Cerebellar nuclear complex (tissue), 1 donor: Measurements from ENCODE around the gene NTRK2.

Experiments
- DNase-seq, 2 experiments: peaks; one replicate each; lab custom pipeline; 2025; lab: John Stamatoyannopoulos, UW

The NTRK2 gene

DNA sequence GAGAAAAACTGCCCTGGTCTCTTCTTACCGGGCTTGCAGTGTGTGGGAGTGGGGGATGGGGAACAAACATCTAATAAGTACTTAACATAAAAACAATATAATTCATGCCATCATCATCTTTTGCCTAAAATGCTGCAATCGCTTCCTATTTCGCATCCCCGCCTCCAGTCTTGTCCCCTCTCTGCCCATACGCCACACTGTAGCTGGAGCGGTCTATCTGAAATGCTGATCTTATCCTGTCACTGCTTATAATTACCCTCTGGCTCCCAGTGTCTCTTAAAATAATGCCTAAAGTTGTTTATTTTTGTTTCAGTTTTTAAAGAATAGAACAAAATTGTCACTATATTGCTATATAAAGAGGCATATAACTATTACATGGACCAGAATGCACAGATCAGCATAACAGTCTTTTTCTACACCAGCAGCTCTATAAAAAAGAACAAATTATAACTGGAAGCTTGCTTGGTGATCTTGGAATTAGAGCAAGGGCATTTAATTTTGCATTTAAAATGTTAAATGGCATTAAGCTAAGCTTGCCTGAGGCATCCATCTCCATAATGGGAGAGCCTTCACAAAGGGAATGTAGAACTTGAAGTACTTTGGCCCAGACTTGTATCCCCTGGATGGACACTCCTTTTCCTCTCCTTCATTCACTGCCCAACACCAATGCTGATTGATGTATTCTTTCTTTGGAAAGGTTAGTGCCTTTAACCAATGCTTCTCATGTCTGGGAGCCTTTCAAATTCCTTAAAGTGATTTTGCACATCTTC is 12.2 kb downstream of the NTRK2 start:
- no peak for DNase-seq

DNA sequence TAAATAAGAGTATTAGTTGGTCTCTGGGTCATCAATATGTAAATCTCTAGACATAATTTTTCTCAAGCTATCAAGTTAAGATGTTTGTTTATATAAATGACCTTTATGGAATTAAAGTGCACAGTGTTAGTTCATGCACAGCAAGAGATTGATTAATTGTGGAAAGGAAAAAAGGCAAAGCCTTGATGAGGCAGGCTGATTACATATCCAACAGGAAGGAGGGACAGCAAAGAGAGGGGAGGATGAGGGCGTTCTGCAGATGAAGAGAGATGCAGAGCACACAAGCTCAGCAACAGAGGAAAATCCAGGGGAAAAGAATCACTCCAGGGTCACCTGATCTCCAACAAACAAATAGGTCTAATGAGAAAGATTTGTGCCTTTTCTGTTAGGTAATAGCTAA is 16.5 kb downstream of the NTRK2 start:
- DNase-seq = no peak

DNA sequence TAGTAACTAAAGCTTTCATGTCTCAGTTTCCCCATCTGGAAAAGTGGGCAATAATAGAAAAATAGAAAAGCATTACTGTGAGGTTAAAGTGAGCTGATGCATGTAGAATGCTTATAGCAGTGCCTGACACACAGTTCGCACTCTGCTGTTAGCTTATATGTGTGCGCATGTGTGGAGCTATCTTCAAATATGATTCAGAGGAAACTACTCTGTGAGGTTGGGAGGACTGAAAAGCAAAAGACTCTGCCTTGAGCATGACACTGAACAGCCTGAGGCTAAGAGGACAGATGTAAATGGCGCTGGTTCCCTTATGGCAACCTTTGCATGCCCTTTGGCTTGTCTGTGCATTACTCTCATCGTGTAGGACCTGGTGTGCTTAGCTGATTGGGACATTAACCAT is 19.4 kb downstream of the NTRK2 start:
- no peak for DNase-seq

DNA sequence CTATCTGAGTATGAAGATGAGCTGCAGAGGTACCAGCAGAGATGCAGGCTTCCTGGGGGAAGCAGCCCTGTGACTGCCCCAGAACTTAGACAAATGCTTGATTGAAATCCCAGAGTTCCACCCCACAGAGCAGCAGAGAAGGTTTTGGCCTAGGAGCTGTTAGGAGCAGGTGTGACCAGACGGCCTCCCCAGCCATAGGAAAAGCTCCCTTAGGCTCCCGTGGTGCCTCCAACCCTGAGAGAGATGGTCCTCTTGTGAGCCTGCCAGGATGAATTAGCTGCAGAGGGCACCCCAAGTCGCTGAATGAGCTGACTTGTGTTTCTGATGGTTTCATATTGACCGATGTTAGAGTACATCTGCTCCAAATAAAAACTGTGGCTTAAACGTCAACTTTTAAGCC is 22.1 kb downstream of the NTRK2 start:
- DNase-seq = peak; percentile 21 to 26

DNA sequence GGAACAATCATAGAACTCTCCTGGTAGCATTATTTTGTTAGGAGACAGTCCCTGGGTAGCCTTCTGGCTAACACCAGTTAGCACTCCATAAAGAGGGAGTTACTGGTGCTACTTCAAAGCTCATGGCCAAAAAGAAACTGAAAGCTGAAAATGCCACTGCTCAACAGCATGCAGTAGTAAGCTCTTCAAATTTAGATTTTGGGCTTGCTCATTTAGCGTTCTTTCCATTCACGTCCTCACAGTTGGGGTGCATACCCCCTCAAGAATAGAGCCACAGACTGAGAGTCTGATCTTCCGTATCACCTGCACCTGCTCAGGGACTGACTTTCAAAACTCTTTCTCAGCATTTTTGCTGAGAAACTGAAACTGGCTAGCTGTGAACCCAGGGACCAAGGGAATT is 24.7 kb downstream of the NTRK2 start:
- DNase-seq = no peak

DNA sequence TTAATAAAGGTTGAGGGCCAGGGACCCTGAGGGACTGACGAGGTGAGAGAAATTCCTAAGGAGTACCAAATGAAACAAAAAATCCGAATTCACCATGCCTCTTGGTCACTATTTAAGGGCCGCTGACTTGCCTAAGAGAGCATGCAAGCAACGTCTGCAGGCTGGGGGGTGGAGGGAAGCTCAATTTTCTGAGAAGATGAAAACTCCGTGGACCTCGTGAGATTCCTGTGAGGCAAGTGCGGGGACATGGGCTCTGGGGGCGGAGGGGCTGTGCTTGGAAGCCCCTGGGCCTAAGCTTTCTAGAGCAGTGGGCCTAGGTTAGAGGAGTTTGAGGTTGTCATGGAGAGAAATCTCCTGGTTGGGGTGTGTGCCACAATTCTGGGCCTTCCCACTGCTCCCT is 27.5 kb downstream of the NTRK2 start:
- no peak for DNase-seq

DNA sequence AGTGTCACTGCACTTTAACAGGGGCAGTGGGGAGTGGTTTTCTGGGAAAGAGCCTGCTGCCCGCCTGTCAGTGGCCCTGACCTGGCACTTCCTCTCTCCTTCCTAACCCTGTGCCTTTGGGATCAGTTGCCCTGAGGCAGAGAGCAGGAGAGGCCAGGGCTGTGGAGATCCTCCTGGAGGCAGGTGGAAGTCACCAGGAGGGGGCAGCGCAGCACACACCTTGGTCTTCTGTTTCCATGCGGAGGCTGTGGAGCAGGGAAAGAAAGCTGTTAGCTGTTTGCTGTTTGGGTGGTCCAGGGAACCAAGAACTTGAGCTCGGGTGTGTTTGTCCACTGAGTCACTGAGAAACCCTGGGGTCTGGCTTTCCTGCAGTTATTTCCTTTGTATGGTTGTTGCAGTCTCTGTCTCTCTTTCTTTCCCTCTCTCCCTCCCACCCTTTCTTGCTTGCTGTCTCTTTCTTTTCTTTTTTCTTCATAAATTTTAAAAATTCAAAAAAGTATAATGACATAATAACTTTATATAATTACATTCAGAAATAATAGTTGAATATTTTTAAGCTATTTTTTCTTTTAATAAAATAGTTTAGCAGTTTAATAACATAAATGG is 28.1 kb downstream of the NTRK2 start:
- peak in 1 of 2 experiments; percentile 25 for DNase-seq

DNA sequence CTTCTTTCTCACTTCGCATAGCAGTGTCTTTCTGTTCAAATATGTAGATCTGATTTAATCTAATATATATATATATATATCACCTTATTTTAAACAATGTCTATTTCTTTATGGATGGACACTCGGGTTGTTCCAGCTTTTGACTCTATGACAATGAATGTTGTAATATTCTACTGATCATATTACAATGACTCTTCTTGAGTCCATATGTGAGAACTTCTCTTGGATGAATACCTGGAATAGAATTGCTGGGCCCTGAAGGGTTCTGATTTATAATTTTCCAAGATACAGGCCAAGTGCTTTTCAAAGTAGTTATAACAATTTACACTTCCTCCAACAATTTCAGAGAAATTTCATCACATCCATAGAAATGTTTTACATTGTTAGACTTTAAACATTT is 28.8 kb downstream of the NTRK2 start:
- DNase-seq = no peak

DNA sequence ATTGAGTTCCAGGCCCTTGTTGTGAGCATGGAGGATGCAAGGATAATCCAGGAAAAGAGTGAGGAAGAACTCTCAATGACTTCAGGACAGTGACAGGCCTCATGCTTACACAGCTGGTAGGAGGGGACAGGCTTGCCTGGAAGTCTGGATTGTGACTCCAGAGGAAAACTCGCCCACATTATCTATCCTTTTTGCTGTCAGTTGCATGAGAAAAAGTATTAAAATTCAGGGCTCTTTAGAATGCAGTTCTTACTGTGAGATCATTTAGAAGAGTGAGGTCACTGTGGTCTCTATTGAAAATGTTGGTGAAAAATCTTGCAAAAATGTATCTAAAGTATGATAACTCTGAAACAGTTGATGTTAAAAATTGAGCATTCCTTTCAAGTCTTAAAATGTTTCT is 30.5 kb downstream of the NTRK2 start:
- DNase-seq = no peak

DNA sequence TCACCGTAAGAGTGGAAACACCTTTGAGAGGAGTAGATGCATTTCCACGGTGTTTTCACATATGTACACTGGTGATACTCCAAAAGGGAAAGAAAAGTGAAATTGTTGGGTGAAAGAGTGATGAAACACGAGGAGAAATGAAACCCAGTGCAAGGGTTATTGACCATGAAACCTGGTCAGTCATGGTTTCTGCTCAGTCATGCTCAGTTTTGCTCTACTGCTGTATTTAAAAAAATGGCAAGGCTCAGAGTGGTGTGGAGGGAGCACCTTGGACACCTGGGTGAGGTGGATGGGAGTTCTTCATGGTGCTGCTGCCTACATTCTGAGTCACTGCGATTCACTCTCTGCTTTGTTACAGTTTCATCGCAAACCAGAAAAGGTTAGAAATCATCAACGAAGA is 32.3 kb downstream of the NTRK2 start:
- DNase-seq = no peak

DNA sequence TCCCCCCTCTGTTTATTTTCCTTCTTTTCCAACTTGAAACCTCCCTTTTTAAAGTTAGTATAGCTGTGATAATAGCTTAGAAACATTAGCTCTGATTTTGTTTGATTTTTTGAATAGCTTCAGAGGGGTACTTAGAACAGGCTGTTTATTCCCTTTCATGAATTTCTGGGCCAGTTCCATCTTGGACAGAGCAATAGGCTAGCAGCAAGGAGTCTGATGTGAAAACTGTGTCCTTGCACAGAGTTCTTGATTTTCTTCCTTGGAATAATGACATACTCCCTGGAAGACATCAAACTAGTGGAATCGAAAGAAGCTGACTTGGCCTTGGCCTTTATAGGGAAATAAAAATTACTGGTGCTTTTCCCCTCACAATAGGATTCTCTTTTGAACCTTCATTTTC is 32.9 kb downstream of the NTRK2 start:
- peak in 1 of 2 experiments; percentile 22 for DNase-seq

DNA sequence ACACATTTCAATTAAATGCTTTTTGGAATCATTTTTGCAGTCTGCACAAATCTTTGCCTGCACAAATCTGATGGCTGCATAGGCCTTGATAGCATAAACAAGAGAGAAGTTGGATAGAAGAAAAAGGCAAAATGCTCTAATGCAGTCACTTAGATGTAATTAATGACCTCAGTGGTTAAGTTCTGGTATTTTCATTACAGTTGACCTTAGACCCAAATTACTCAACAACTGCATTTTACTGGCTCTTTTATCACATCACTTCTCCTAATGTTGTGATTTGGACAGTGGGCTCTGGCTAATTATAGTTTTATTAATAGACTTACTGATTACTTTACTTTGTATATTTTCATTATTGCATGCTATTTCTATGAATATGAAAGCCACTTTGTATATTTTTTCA is 34.3 kb downstream of the NTRK2 start:
- no peak for DNase-seq

DNA sequence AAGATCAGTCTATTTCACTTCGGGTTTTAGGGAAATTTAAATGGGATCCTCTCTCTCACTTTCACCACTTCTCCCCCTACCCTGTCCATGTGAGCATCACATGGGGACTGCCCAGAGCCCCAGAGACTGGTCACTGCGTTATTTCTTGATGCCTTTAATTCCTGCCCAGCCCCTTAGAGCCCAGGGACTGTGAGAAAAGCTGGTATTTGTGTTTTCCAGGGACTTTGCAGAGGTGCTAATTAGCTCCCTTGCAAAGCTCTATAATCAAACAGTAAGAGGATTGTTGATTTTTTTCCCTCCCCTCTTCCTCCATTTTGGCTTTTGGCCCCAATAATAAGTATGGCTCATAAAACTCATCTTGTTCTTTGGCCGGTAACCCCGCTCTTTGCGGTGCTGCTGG is 35.6 kb downstream of the NTRK2 start:
- DNase-seq = no peak

DNA sequence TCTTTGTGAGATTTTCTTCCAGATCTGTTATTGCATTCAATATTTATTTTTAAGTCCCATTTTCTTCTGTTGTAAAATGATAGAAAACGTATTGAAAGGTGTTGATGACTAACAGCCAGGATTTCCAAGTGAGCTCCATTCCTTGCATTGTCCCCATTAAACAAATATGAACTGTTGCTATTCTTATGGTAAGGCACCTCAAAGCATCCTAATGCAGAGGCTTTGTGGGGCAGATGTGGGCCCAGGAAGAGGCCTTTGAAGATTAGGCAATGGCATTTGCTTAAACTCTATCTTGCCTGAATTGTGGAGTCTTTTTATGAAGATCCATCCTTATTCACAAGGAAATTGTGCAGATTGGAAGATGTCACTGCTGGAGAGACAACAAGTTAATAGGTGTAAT is 38.9 kb downstream of the NTRK2 start:
- DNase-seq = no peak

DNA sequence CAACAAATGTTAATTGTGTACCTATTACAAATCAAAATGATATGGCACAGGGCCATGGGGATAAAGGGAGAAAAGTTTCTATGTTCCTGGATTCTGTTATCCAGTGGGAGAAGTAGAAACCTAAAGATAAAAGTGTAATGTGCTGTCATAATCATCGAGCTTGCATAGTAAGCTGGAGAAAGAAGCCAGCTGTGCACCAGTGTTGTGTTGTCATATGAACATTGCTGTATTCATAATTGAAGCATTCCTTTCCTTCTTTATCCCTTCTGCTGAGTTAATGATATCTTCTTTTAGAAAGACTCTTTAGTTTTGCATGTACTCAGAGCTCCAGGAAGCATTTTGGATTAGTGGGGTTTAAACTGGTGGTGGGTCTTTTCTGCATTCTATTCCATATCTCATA is 39.5 kb downstream of the NTRK2 start:
- DNase-seq = no peak

DNA sequence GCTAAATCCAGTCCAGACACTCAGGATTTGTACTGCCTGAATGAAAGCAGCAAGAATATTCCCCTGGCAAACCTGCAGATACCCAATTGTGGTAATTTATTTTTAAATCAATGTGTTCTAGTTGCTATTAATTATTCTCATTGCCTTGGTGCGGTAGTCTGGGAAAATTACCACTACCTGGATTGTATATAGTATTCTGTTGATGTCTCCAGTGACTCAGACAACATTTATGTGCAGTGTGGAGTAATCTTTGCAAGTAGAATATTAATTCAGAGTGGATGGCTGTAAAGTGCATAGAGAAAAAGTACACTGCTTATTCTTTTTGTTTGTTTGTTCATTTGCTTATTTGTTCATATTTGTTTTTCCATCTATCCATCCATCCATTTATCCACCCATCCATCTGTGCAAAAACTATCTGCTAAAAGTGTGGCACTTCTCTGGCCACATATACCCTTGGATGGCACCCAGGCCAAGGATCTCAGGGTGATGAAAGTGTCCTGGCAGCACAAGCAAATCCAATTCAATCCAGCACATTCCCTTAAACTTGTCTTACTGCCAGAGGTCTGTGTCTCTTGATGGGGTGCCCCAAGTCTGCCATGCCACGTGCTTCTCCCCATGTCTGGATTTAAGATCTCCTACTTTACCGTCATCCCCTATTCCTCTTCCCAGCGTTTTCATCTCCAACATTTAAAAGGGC is 41.3 kb downstream of the NTRK2 start:
- DNase-seq = no peak

DNA sequence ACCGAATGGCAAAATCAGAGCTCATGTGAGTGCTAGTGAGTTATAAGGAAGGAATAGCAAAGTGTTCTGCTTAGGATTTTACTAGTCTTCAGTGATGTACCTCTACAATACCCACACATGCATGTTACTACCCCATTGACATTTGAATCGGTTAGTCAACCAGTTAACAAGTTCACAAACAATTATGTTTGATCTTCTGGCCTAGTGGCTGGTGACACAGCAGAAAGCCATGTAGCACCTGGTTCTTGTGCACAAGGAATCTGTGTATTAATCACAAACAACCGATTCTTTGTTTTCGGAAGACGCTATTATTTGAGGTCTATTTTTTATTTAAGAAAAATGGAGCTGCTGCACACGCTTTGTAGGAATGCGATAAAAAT is 41.9 kb downstream of the NTRK2 start:
- no peak for DNase-seq

DNA sequence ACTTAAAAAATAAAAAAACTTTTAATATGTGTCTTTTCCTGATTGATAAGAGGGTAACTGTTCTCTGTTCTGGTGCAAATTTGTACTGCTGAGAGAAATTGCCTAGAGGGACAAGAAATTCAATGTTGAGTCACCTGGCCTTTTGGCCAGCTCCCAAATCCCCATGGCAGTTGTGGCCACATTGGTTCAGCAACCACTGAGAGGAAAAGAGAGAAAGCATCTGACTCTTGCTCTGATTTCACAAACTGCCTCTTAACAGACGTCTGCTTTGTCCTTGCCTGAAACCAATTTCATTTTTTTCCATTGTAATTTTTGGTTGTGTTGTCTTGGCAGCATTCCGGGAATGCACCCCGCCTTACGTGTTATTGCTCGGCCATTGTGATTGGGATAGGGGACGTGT is 42.4 kb downstream of the NTRK2 start:
- peak in 1 of 2 experiments; percentile 29 for DNase-seq

DNA sequence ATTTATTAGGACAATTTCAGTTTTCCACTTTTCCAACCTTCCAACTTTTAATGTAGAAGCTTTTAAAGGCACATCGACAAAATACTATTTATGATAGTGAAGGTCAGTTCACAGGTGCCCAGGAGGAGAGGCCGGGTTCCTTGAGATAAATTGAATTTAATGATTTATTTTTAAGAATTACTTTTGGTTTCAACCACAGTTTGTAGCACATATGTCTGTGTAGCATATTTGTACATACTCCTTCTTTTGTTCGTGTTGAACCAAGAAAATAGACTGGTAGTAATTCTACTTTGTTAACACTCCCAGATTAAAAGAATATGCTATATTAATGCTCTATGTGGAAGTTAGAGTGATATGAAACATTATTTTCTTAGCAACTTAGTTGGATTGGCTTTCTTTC is 46.7 kb downstream of the NTRK2 start:
- DNase-seq = no peak

DNA sequence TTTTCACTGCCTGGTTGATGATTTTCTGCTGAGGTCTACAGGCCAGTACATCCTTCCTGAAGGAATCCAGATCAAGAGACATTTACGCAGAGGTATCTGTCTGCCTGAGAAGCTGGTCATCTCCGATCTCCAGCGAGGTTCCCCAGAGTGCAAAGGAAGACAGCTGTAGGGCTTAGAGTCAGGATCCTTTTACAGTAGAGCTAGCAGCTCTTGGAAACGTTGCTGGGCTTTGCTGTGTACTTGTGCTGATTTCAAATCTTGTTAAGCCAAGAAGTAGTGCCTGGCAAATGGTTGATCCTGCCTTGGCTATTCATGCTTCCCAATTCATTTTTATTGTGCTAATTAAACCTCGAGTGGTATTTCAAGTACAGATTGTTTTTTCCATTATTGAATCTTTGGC is 48.9 kb downstream of the NTRK2 start:
- no peak for DNase-seq

DNA sequence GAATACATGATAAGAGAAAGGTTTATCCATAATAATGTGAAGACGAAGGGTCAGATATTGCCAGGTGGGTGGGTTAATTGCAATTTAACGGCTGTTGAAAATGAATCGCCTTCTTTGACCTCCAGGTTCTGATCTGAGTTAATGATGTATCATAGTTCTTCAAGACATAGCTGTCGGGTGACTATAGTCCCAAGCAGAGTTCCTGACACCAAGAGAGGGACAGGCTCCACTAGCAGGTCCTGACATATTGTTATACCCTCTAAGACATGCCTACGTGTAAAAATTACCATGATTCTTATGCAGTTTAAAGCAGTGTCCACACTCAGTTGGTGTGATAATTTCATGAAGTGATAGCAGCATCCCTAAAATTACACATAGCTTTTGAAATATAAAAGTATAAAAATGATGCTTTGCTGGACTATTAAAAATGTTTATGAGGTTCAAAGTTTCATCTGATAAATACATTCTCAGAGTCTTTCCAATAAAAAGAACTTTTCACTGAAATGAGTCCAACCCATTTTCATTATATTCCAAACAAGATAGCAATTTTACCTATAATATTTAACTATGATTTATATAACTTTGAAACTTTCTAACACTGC is 53.0 kb downstream of the NTRK2 start:
- DNase-seq = no peak

DNA sequence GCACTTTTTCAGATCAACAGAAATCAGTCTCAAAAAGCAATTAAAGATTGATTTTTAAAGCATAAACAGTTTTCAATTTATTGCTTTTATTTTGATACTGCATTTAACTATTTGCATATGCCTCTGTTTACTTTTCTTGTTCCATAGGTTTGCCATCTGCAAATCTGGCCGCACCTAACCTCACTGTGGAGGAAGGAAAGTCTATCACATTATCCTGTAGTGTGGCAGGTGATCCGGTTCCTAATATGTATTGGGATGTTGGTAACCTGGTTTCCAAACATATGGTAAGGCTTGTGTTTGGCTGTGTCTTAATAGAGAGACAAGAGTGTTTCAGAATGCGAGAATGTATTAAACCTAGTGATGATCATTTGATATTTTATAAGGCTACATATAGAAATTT is 53.9 kb downstream of the NTRK2 start:
- DNase-seq = no peak

DNA sequence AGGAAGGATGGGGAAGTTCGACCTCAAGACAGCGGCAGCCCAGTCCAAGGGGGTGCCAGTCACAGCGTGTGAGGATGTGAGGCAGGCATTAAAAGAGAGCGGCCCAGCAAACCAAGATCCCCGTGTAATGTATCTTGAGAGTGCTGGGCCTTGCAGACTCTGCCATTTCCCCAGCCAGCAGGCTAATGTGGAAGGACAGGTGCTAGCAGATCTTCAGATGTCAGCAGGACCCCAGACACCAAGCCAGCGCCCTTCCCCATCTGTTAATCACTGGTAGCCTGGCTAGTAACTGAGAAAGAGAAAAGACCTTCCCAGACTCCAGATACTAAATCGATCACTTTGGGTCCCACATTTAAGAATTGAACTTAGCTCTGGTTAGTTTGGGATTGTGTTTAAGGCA is 62.2 kb downstream of the NTRK2 start:
- no peak for DNase-seq
